ENCODE data around the gene SARNP.
A peak's percentile ranks its signal among the peaks of the same experiment; 100 is the strongest.

The SARNP gene

GRCh38 chr12:55722948-55723347 is 94.6 kb downstream of the SARNP start:
- TF ChIP-seq CTCF (IDR thresholded peaks at IDR 0.05; ENCODE audit: low read depth, low read length, missing control alignments) = no peak
- H3K4me3 ChIP-seq (ENCODE audit: low read depth, low read length) = no peak overlapping the region
- no peaks in the 10 kb centered on the region for H3K27me3 ChIP-seq (replicated peaks)
- H3K36me3 ChIP-seq (replicated peaks) = peaks cover 44% of the 10 kb centered on the region
- in situ Hi-C loops (cut with HindIII; ENCODE audit: low pct_ligation_motif_present, low sequenced_read_pairs) = no loop called here
- DNase-seq = no peak
- no peak overlapping the region for H3K27ac ChIP-seq

DNA sequence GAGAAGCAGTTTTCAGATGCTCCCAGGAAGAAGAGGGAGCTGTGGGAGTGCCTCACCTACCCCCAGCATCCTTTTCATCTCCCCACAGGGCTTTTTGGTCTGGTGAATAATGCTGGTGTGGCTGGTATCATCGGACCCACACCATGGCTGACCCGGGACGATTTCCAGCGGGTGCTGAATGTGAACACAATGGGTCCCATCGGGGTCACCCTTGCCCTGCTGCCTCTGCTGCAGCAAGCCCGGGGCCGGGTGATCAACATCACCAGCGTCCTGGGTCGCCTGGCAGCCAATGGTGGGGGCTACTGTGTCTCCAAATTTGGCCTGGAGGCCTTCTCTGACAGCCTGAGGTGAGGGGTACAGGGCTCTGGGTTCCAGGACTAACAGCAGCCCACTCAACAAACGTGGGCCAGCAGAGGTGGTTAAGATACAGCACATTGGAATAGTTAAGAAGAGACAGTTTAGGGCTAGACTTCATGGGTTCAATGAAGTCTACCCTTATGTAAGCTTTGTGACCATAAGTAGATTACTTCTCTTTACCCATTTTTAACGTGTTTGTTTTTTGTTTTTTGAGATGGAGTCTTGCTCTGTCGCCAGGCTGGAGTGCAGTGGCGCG is 95.8 kb downstream of the SARNP start:
- no peak overlapping the region for H3K27ac ChIP-seq
- in situ Hi-C loops (cut with HindIII; ENCODE audit: low pct_ligation_motif_present, low sequenced_read_pairs) = no loop called here
- DNase-seq = no peak
- no peak overlapping the region for H3K4me3 ChIP-seq (ENCODE audit: low read depth, low read length)
- no peaks in the 10 kb centered on the region for H3K27me3 ChIP-seq (replicated peaks)
- peaks cover 38% of the 10 kb centered on the region for H3K36me3 ChIP-seq (replicated peaks)
- TF ChIP-seq CTCF (IDR thresholded peaks at IDR 0.05; ENCODE audit: low read depth, low read length, missing control alignments) = no peak

- Histone ChIP-seq H3K4me3 (ENCODE audit: low read depth, low read length) (no peak overlapping the region), H3K27me3 (replicated peaks) (no peaks in the 10 kb centered on the region), H3K36me3 (replicated peaks) (peaks cover 33% of the 10 kb centered on the region), H3K27ac (peak overlapping the region; percentile 11)
- DNase-seq = peak; percentile 76
- peak; percentile 74 for TF ChIP-seq CTCF (IDR thresholded peaks at IDR 0.05; ENCODE audit: low read depth, low read length, missing control alignments)
- in situ Hi-C loops (cut with HindIII; ENCODE audit: low pct_ligation_motif_present, low sequenced_read_pairs) = no loop called here
These were observed 96.6 kb downstream of the SARNP start for GRCh38 chr12:55720894-55721444.

DNA sequence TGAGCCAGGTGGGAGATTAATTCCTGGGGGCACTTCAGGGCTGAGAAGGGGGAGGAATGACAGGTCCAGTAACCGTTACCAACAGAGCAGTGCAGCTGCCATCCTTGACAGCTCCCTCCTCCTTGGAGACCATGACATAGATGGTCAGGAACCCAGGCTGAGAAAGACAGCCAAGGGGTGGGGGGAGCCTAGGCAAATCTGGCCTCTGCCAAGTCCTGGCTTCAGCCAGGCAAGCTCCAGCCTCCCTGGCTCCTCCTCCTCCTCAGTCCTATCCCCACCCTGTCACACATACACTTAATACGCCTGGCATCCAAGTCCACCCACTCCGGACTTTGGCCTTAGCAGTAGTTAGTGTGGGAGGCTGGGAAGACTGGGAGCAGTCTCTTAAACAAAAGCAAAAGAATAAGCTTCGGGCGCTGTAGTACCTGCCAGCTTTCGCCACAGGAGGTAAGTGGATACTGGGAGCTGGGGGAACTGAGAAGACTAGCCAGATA is 97.4 kb downstream of the SARNP start, which contains the start of gene RDH5:
TSS of gene RDH5 (plus strand) at position 323 of the 494 bp plus-strand sequence. CDS start 792 bp downstream, outside the sequence.
- H3K27ac ChIP-seq = peak within 1 kb of the TSS; percentile 29
- peak; percentile 47 for DNase-seq
- H3K36me3 ChIP-seq (replicated peaks) = peaks cover 24% of the 10 kb centered on the region
- H3K4me3 ChIP-seq (ENCODE audit: low read depth, low read length) = no peak within 1 kb of the TSS
- in situ Hi-C loops (cut with HindIII; ENCODE audit: low pct_ligation_motif_present, low sequenced_read_pairs) = no loop called here
- no peak for TF ChIP-seq CTCF (IDR thresholded peaks at IDR 0.05; ENCODE audit: low read depth, low read length, missing control alignments)
- no peaks in the 10 kb centered on the region for H3K27me3 ChIP-seq (replicated peaks)

DNA sequence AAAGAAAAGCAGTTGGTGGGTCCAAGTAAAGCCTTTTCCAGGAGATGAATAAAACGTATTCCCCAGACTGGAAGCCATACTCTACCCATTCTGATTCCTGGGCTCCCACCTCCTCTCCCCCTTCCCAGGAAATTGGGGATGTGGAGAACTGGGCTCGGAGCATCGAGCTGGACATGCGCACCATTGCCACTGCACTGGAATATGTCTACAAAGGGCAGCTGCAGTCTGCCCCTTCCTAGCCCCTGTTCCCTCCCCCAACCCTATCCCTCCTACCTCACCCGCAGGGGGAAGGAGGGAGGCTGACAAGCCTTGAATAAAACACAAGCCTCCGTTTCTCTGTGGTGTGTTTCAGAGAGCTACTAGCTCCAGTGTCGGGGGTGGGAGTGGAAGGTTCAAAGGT is 98.2 kb downstream of the SARNP start:
- Histone ChIP-seq H3K27ac (no peak overlapping the region), H3K36me3 (replicated peaks) (peaks cover 17% of the 10 kb centered on the region), H3K4me3 (ENCODE audit: low read depth, low read length) (no peak overlapping the region), H3K27me3 (replicated peaks) (no peaks in the 10 kb centered on the region)
- TF ChIP-seq CTCF (IDR thresholded peaks at IDR 0.05; ENCODE audit: low read depth, low read length, missing control alignments) = no peak
- in situ Hi-C loops (cut with HindIII; ENCODE audit: low pct_ligation_motif_present, low sequenced_read_pairs) = no loop called here
- no peak for DNase-seq

Data from brain microvascular endothelial cell (primary cell).